ENCODE results near the gene SPRED2.

The SPRED2 gene

DNA sequence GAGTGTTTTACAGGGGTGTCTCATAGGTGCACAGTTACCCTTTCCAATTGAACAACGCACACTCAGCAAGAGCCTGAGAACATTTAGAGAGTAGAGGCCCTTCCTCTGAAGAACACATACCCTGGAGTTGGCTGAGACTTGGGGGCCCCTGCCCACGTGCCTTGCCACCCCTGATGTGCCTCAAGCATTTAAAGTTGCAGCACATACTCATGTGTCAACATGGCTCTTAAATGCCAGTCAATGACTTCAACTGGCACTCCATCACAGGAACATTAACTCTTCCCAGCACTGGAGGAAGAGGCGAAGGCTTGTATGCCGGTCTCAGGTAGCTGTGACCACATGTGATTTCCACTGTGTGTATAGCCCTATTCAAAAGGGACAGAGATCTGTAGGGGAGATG is 57.4 kb downstream of the SPRED2 start:
- no peak for DNase-seq (ENCODE audit: low read depth)
- H3K4me3 ChIP-seq (ENCODE audit: low read depth, low read length): no peak overlapping the region
- TF ChIP-seq, protein P1, sequence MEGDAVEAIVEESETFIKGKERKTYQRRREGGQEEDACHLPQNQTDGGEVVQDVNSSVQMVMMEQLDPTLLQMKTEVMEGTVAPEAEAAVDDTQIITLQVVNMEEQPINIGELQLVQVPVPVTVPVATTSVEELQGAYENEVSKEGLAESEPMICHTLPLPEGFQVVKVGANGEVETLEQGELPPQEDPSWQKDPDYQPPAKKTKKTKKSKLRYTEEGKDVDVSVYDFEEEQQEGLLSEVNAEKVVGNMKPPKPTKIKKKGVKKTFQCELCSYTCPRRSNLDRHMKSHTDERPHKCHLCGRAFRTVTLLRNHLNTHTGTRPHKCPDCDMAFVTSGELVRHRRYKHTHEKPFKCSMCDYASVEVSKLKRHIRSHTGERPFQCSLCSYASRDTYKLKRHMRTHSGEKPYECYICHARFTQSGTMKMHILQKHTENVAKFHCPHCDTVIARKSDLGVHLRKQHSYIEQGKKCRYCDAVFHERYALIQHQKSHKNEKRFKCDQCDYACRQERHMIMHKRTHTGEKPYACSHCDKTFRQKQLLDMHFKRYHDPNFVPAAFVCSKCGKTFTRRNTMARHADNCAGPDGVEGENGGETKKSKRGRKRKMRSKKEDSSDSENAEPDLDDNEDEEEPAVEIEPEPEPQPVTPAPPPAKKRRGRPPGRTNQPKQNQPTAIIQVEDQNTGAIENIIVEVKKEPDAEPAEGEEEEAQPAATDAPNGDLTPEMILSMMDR (IDR thresholded peaks at IDR 0.05; ENCODE audit: low read depth, low read length): no peak
- no peak for TF ChIP-seq POLR2A (IDR thresholded peaks at IDR 0.05; ENCODE audit: extremely low read depth, insufficient read length)
- TF ChIP-seq, protein P2, sequence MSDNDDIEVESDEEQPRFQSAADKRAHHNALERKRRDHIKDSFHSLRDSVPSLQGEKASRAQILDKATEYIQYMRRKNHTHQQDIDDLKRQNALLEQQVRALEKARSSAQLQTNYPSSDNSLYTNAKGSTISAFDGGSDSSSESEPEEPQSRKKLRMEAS (IDR thresholded peaks at IDR 0.05; ENCODE audit: low read depth, low read length): no peak
- no peak for TF ChIP-seq MYC (IDR thresholded peaks at IDR 0.05; ENCODE audit: low read depth, low read length)

DNA sequence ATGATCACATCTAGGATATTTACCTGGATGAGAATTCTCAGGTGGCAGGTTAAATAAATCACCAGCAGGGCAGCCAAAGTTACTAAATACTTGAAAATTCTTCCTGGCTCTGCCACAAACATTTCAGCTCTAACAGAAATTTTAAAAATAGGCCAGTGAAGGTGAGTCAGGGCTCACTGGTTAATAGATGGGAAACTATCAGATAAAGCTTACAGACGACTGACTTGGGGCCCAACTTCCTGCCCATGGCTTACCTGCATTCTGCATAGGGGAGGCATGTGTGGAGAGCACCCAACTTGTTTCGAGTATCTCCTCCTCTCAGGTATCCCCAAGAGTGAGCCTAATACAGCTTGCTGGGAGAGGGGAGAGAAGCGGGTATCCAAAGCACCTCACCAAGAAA is 57.8 kb downstream of the SPRED2 start:
- no peak for TF ChIP-seq POLR2A (IDR thresholded peaks at IDR 0.05; ENCODE audit: extremely low read depth, insufficient read length)
- TF ChIP-seq, protein P1 (IDR thresholded peaks at IDR 0.05; ENCODE audit: low read depth, low read length): no peak
- H3K4me3 ChIP-seq (ENCODE audit: low read depth, low read length): no peak overlapping the region

DNA sequence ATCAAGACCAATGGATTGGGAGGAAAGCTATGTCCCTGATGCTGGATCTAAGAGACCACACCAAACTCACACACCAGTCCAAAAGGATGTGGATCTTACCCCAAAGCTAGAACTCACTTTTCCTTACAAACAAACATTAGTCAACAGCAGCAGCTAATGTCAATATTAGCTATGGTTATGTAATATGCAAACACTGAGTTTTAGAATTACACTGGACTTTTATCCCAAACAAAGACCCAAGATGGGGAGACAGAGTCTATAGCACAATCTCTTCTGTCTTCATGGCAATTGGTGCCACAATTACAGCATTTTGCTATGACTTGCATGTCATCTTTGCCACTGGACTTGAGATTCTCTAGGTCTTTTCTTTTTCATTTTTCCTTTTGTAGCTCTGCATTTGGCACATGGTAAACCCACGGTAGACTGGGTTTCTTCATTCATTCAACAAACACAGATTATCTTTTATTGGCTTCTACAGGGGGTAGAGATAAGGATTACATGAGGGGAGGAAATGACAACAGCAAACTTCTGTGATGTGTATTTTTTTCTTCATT is 59.0 kb downstream of the SPRED2 start:
- no peak for DNase-seq (ENCODE audit: low read depth)
- TF ChIP-seq, protein P1 (IDR thresholded peaks at IDR 0.05; ENCODE audit: low read depth, low read length): no peak
- TF ChIP-seq POLR2A (IDR thresholded peaks at IDR 0.05; ENCODE audit: extremely low read depth, insufficient read length): no peak
- no peak for TF ChIP-seq MYC (IDR thresholded peaks at IDR 0.05; ENCODE audit: low read depth, low read length)
- TF ChIP-seq, protein P2 (IDR thresholded peaks at IDR 0.05; ENCODE audit: low read depth, low read length): no peak
- H3K4me3 ChIP-seq (ENCODE audit: low read depth, low read length): no peak overlapping the region

More for the DNA sequence above, 57.8 kb downstream of the SPRED2 start:
- no peak for DNase-seq (ENCODE audit: low read depth)

DNA sequence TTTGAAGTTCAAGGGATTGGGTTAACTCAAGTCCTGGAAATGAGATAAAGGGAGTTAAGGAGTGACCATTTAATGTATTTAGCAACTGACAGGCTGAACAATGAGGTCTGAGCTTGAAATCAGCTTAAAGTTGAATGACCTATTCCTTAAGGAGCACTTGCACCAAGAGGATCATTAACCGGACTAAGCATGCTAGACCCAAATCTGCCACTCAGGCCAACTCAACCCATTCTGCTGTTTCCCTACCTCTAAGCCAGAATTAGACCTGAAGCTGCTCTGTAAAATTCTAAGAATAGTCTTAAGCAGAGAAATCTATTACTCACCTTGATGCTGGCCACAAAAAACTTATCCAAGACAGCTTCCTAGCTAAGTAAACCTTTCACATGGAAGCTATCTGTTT is 59.8 kb downstream of the SPRED2 start:
- DNase-seq (ENCODE audit: low read depth): no peak
- H3K4me3 ChIP-seq (ENCODE audit: low read depth, low read length): no peak overlapping the region
- TF ChIP-seq, protein P1 (IDR thresholded peaks at IDR 0.05; ENCODE audit: low read depth, low read length): no peak
- TF ChIP-seq, protein P2 (IDR thresholded peaks at IDR 0.05; ENCODE audit: low read depth, low read length): no peak
- TF ChIP-seq POLR2A (IDR thresholded peaks at IDR 0.05; ENCODE audit: extremely low read depth, insufficient read length): no peak
- TF ChIP-seq MYC (IDR thresholded peaks at IDR 0.05; ENCODE audit: low read depth, low read length): no peak

DNA sequence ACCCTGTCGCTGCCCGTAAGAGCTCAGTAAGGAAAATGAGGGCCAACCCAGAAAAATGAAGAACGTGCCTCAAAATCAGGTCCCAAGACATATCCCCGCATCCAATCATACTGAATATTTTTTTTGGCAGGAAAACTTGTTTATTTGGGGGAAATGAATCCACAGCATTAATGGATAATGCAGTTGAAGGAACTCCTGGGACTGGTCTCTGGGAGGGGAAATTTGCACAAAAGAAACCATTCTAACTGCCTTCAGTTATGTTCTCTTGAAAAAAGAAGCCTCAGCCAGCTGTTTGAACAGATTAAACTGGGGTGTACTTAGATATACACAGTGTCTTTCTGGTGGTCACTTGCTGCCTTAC is 61.3 kb downstream of the SPRED2 start:
- DNase-seq (ENCODE audit: low read depth): no peak
- H3K4me3 ChIP-seq (ENCODE audit: low read depth, low read length): no peak overlapping the region
- TF ChIP-seq MYC (IDR thresholded peaks at IDR 0.05; ENCODE audit: low read depth, low read length) (no peak), POLR2A (IDR thresholded peaks at IDR 0.05; ENCODE audit: extremely low read depth, insufficient read length) (no peak)
- TF ChIP-seq, protein P1 (IDR thresholded peaks at IDR 0.05; ENCODE audit: low read depth, low read length): no peak
- TF ChIP-seq, protein P2 (IDR thresholded peaks at IDR 0.05; ENCODE audit: low read depth, low read length): no peak
